C4-2B (cell line): ENCODE results near the gene HES2.

Experiments used
- CTCF ChIP-seq: fragments of 450-650 bp; conservative IDR thresholded peaks from 2 replicates; pipeline ENCODE4 v1.5.1; 2017; ENCODE audit warnings: mild to moderate bottlenecking
- ZFX ChIP-seq: fragments of 450-650 bp; IDR thresholded peaks from 2 replicates; pipeline ENCODE4 v1.6.1; 2017

GRCh38 chr1:6466751-6467150, 47.0 kb upstream of the HES2 start:
- no peak for TF ChIP-seq CTCF
- TF ChIP-seq ZFX, result no peak
